Astrocyte of the spinal cord (primary cell): ENCODE measurements around the gene TET2.
"Not testable (repeated sequence)": the region's sequence is repeated elsewhere in the genome, so short reads cannot be mapped to it uniquely, and the experiment has no call there.

ENCODE experiments used
- DNase-seq: peaks from one replicate; pipeline ENCODE4 v3.0.0; 2011; ENCODE audit warnings: low read depth, low spot score
- H3K4me3 ChIP-seq: 2 replicates; pipeline ENCODE4 v1.5.1; 2011; ENCODE audit warnings: low read depth, mild to moderate bottlenecking, low read length, moderate library complexity
- CTCF ChIP-seq: IDR thresholded peaks from 2 replicates; pipeline ENCODE4 v1.5.1; 2012; ENCODE audit warnings: low read depth, mild to moderate bottlenecking, low read length, inconsistent platforms
- in situ Hi-C: cut with HindIII; loops from 2 replicates; pipeline ENCODE4 v1.10.0; 2017; ENCODE audit warnings: low sequenced_read_pairs

TET2 gene

DNA sequence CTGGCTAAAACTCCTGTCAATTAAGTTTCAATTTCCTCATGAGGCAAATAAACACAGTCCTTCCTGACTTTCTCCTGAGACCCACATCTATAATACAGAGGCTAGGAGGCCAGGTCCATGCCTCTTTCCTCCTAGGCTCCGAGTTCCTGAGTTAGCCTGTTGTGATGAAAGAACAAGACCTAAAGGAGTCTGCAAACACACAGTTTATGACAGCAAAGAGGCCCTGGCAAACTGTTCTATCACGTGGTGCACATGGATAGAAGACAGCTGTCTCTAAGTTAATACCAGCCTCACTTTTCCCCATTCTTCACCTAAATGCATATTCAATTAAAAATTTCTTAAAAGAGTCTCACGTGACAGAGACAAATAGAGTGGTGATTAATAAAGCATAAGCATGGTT is 145.2 kb downstream of the TET2 start:
- TF ChIP-seq CTCF: no peak

DNA sequence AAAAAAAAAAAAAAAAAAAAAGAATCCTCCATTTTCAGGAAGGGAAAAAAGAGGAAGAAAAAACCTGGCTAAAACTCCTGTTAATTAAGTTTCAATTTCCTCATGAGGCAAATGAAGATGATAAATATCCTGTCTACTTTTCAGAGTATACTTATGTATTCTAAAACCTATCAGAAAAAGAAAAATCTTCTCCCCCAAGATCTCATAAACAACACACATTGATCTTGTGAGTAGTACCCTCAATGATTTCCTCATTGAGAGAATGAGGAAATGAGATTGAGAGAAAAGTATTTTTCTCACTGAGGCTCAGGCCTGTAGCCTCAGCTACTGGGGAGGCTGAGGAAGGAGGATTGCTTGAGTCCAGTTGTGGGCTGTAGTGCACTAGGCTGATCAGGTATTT is 146.7 kb downstream of the TET2 start:
- in situ Hi-C loops: no loop called here
- TF ChIP-seq CTCF: no peak
- no peak for DNase-seq
- no peak overlapping the region for H3K4me3 ChIP-seq

More for the DNA sequence above, 145.2 kb downstream of the TET2 start:
- no peak overlapping the region for H3K4me3 ChIP-seq
- no peak for DNase-seq
- in situ Hi-C loops: no loop called here

- in situ Hi-C loops: no loop called here
- no peak overlapping the region for H3K4me3 ChIP-seq
- TF ChIP-seq CTCF: no peak
- no peak for DNase-seq
Measured at GRCh38 chr4:105296672-105297071, 150.0 kb downstream of the TET2 start.

- in situ Hi-C loops, DNase-seq, H3K4me3 ChIP-seq: not testable (repeated sequence)
Measured at GRCh38 chr4:105299027-105299426, 152.4 kb downstream of the TET2 start.

DNA sequence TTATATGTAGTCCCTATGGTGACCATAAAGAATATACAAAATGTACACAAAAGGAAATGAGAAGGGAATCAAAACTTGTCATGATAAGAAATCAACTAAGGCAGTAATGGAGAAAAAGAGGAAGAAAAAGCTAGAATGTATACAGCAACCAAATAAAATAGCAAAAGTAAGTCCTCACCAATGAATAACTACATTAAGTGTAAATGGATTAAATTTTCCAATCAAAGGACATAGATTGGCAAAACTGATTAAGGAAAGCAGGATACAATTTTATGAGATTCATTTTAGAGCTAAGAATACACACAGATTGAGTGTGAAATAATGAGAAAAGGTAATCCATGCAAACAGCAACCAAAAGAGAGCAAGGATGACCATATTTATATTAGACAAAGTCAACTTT is 157.4 kb downstream of the TET2 start:
- in situ Hi-C loops: no loop called here
- no peak for DNase-seq
- no peak for TF ChIP-seq CTCF
- no peak overlapping the region for H3K4me3 ChIP-seq

DNA sequence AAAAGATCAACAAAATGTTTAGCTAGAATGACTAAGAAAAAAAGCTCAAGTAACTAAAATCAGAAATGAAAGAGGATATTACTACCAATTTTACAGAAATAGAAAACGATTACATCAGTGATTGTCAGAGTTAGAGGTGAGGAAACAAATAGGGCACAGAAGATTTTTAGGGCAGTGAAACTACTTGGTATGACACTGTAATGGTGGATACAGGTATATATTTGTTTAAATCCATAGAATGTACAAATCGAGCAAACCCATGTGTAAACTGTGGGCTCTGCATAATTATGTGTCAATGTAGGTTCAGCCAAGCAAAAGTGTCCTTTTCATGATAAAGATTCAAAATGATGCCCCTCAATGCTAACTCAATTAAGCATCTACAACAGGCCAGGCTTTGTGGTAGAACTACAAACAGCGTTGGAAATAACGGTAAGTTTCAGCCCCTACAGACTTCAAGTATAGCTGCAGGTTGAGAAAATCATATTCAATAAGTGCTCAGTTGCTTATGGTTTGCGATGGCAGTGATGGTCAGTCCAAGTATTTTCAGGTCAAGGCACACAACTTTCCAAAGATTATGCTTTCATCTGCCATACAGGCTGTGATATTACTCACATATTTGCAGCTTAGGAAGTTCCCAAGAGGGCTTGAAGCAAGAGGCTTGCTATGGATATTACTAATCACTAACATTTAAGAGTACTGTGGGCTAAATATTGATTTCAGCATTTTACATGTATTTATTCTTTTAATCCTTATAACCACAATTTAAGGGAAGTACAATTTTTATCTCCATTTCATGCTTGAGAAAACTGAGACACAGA is 158.6 kb downstream of the TET2 start:
- no peak for DNase-seq
- in situ Hi-C loops: no loop called here
- no peak overlapping the region for H3K4me3 ChIP-seq
- TF ChIP-seq CTCF: no peak

- TF ChIP-seq CTCF: no peak
- no peak overlapping the region for H3K4me3 ChIP-seq
- in situ Hi-C loops: no loop called here
- no peak for DNase-seq
Measured at GRCh38 chr4:105306158-105306781, 159.6 kb downstream of the TET2 start.
